Retina (tissue), 1 donor: Measurements from ENCODE around the gene SLC22A5.

Experiments
- DNase-seq: peaks from one replicate; pipeline ENCODE4 v3.0.0-alpha.2; 2016

The SLC22A5 gene

DNA sequence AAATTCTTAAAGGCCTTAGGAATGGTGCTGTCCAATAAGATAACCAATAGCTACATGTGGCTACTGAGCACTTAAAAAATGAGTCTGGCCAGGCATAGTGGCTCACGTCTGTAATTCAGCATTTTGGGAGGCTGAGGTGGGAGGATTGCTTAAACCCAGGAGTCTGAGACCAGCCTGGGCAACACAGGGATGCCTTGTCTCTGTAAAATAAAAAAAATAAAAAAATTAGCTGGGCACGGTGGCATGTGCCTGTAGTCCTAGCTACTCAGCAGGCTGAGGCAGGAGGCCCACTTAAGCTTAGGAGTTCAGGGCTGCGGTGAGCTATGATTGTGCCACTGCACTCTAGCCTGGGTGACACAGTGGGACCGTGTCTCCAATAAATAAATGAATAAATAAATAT, 1.3 kb upstream of the SLC22A5 start:
- DNase-seq: no peak

DNA sequence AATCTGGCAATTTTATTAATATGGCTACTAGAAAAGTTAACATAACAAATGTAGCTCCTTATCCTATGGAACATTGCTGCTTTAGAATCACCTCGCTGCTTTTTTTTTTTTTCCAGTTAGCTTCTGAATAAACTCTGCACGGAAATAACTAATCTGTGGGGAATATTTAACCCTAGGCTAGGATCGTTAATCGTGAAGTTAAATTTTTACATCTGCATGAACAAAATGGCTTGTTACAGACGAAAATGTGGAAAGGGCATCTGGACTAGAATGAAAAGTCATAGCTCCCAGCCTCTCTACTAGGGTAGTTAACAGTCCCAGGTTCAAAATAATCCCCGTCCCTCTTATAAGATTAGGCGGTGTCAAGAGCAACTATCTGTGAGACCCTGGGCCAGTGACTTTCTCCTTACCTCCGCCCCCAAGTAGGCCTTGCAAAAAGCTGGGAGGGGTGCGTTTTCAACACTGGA, 470 bp upstream of the SLC22A5 start:
- no peak for DNase-seq

DNA sequence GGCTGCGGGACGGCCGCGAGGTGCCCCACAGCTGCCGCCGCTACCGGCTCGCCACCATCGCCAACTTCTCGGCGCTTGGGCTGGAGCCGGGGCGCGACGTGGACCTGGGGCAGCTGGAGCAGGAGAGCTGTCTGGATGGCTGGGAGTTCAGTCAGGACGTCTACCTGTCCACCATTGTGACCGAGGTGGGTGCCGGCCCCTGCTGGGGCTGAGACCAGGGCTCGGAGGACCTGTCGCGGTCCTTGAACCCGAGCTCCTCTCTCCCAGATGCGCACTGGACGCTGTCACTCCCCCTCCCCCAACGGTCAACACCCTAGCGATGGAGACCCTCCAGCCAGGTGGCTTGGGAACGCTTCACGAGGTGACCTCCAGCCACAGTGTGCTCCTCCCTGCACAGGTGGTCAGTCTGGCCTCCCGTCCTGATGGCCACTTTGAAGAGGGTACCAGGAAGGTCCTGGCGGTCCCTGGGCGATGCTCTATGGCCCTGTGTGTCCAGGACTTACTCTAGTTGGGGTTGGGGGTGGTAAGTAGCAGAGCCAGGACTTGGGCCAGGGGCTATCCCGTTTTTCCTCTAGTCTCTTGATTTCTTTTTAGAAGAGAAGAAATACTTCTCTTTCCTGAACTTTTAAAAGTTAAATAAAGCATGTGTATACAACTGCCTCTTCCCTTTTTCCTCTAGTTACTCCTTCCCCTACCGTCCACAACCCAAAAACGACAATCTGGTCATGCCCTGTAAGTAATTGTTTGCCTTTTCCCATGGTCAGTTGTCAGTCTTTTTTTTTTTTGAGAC, 866 bp downstream of the SLC22A5 start:
- no peak for DNase-seq

DNA sequence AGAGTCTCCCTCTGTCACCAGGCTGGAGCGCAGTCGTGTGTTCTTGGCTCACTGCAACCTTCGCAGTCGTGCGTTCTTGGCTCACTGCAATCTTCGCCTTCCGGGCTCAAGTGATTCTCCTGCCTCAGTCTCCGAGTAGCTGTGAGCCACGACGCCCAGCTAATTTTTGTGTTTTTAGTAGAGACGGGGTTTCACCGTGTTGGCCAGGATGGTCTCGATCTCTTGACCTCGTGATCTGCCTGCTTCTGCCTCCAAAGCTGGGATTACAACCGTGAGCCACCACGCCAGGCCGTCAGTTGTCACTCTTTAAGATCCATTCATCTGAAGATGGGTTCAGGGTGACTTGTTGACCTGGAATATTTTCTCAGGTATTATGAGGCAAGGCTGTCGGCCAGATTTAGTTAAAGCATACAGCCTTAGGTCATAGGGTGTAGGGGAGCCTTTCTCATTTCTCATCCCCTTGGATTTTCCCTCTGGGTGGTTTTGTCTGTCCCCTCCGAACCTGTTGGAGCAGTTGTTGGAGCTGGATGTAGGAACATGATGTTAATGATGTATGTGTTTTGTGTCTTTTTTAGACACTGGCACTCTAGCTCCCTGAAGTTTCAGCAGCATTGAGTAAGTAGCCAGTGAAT, 1.6 kb downstream of the SLC22A5 start:
- no peak for DNase-seq

DNA sequence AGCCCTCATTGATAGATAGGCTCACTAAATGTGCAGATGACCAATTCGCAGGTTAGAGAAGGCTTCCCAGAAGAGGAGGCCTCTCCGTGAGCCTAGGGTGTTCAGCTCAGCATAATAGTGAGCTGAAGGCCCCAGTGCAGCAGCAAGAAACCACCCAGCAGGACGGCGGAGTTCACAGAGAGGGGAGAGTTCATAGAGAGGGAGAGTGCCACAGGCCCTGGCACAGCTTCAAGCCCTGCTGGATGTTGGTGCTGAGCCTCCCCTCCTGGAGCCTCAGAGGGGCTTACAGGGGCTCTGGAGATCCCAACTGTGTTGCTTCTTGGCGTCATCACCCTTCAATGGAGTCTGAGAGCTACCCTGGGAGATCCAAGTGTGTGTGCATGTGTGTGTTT, 2.1 kb downstream of the SLC22A5 start:
- DNase-seq: no peak

DNA sequence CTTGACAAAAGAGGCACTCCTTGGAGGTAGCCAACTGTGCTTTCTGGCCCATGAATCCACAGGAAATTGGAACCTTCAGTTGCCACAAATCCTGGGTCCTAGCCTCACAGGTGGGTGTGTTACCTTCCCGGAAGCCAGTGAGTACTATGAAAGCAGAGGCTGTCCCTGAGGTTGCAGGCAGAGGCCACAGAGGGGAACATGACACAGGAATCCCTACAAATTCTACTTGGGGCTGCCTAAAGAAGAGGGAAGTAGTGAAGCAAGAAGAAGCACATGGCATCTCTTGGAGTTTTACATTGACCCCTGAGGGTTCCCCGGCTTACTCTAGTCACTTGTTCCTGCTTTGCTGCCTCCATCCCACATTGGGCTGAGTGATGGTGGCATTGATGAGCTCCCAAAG, 2.6 kb downstream of the SLC22A5 start:
- no peak for DNase-seq

DNA sequence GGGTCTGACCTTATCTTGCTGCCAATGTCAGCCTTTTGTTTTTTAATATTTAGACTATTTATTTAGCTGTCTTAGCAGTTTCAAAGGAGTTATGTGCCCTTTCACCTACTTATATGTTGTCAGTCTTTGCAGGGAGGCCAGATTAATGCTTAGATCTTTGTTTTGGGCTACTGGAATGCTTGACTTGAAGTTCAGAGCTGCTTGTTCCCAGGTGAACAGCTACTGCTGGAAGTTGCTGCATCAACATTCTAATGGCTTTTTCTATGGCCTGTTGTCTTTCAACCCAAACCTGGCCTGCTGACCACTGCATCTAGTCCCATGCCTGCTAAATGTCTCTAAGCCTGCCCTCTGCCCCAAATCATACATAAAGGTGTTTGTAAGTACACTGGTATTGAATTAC, 3.0 kb downstream of the SLC22A5 start:
- no peak for DNase-seq

DNA sequence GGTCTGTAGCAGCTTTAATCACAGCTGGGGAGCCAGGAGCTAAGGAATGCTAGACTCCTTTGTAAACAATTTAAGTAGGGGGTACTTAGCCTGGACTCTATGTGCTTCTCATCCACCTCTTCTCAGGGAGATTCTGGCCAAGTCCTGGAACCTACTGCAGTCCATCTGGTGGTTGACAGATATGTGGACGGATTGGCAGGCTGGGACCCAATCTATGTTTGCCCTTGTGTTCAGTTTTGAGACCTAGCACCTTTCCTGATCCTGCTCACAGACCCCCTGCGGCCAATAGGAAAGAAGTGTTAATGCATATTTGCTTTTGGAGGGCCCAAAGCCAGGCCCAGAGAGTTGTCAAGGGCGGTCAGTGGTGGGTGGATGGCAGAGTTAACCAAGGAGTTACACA, 6.4 kb downstream of the SLC22A5 start:
- DNase-seq: no peak

DNA sequence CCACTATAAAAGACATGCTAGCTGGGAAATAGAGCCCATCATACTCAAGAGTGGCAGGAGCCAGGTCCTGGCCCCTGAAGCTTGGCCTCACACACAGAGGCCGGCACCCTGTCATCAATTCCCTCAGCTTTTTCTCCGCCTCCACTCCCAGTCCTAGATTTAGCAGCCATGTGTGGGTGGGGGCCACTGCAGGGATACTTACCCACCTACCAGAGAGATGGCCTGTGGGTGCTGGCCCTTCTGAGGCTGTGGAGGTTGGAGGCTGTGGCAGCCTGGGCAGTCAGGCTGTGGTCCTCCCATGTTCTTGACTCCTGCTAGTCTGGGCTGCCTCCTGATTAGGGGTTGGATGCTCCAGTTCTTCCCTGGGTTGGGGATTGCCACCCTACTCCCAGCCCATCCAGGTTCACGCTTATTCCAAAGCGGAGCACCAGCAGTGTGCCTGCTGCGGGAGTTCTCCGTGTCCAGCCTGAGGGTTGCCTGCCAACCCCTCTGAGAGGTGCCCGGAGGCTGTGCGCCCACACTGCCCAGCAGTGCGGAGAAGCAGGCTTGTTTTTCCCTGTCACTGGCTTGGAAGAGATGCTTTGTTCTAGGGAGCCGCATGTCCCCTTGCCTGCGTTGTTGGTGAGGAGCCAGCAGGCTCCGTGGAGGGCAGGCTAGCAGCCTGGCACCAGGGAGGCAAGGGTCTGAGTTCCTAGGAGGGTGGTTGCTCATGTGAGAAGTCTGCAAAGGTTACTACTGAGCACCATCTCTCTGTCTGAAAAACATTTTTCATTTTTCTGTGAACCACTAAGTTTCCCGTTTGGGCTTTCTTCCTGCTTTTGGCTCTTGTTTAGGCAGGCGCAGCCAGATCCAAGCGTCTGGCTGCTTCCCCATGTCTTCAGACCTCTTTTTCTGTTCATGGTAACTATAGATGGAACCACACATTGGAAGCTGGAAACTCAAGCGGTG, 7.5 kb downstream of the SLC22A5 start:
- no peak for DNase-seq

DNA sequence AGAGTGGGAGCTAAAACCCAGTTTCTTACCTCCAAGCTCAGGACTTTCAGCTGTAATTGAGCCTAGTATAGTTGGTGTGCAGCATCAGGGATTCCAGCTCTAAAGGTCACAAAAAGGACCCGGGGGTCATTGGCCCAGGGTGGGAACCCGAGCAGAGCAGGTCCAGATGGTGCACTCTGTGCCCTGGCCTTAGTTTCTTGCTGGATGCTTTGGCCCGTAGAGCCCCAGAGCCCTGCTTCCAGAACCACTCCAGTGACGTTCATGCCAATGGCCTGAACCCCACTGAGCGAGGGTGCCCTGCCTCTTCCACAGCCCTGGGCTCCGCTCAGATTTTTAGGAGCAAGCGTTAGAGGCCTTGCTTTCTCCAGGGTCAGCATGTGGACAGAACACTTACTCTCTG, 8.2 kb downstream of the SLC22A5 start:
- no peak for DNase-seq

DNA sequence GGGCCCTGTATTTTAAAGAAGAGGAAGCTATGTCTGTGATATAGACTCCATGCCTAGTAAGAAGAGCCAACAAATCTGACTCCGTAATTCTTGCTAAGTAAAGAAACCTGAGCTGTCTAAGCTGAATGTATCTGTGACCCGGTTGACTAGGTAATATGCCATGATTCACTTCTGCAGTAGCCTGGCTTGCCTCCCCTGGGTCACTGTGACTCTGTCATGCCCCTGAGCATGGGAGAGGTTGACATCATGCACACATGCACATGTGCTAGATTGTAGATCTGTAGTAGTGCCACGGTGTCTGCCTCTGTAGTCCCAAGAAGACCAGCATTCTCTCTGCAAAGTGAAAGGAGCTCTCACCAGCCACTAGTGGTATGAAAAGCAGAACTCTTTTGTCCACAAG, 9.1 kb downstream of the SLC22A5 start:
- DNase-seq: no peak

DNA sequence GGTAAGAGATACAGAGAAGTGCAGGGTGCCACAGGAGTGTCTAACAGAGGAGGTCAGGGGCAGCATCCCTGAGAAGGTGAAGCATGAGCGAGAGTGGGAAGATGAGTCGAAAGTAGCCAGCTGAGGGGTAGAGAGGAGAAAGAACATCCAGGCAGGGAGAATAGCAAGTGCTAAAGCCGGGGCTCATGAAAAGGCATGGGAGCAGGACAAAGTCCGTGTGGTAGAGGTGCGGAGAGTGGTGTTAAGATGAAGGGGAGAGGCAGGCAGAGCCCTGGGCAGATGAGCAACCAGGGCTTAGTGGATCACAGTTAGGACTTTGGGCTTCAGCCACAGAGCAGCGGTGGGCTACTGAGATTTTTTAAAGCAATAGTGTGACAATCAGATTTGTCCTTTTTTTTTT, 10.5 kb downstream of the SLC22A5 start:
- DNase-seq: no peak

DNA sequence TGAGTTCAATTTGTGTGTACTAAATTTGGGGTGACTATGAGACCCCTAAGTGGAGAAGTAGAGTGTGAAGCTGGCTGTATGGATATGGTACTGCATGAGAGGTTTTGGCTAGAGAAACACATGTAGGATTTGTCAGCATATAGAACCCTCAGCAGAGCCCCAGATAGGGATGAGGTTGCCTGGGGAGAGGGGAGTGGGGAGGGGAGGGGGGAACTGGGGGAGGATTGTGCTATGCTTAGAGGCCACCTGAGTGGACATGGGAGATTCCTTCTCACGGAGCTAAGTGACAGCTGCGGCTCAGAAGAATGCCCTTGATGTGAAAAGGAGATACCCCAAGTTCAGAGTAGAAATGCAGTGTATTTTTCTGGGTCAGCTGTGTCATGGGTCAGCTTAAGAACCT, 11.2 kb downstream of the SLC22A5 start:
- no peak for DNase-seq

DNA sequence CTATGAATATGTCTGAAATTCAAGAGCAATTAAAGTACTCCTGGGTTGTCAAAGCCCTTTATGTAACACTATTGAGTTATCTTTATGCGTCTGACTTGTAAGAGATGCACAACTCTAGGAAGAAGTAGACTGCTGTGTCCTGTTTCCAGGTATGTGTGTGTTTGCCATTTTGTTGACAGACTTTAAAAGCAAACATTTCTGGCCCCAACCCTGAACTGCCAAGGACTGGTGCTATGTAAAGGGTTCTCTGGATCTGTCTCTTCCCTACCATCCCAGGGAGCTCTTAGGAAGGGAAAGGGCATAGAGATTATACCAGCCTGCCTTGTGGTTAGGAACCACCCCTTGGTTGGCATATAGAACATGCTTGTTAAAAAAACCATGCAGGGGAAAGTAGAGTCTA, 12.1 kb downstream of the SLC22A5 start:
- DNase-seq: no peak

DNA sequence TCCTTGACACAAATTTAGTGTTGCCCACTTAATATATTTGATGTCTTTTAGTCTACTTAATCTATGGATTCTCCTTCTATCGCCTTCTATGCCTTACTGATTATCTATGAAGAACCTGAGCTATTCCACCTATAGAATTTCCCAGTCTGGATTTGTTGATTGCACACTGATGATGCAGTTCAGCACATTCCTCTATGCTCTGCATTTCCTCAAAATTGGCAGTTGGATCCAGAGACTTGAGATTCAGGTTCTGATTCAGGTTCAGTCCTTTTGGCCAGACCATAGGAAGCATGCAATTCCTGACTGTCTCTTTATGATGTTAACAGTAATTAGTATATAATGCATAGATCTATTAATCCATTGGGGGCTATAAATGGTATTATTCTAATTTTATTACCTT, 13.8 kb downstream of the SLC22A5 start:
- no peak for DNase-seq

DNA sequence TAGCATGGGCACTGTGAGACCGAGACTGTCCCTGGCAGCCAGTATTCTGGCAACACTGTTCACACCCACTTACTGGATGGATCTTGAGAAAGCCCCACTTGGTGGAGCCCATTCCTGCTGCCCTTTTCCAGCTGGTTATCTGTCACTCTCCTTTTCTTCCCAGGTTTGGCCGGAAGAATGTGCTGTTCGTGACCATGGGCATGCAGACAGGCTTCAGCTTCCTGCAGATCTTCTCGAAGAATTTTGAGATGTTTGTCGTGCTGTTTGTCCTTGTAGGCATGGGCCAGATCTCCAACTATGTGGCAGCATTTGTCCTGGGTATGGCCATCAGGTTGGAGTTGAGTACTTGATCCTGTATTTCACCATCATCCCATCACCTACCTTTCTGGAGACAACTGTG, 14.5 kb downstream of the SLC22A5 start:
- DNase-seq: no peak

DNA sequence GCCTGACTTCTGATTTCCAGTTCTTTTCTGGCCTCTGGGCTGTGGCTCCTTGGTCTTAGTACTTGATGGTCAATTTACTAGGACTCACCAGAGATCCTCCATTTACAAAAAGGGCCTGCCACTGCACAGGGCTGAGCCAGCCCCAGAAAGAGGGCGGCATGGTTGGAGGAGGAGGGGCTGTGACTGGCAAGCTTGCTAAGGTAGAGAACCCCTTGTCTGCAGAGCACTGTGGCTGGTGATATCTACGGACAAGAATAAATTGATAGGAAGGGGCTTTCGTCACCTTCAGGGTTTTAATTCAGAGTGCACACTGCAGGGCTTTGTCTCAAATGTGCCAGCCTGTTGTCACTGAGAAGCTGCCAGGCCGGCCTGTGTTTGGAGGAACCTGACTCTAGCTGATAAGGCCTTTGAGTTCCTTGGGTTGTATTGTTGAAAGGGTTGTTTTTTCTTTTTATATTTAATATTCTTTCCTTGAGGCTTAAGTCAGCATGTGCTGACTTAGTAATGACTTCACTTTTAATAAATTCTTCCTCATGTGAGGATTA, 15.1 kb downstream of the SLC22A5 start:
- DNase-seq: no peak

DNA sequence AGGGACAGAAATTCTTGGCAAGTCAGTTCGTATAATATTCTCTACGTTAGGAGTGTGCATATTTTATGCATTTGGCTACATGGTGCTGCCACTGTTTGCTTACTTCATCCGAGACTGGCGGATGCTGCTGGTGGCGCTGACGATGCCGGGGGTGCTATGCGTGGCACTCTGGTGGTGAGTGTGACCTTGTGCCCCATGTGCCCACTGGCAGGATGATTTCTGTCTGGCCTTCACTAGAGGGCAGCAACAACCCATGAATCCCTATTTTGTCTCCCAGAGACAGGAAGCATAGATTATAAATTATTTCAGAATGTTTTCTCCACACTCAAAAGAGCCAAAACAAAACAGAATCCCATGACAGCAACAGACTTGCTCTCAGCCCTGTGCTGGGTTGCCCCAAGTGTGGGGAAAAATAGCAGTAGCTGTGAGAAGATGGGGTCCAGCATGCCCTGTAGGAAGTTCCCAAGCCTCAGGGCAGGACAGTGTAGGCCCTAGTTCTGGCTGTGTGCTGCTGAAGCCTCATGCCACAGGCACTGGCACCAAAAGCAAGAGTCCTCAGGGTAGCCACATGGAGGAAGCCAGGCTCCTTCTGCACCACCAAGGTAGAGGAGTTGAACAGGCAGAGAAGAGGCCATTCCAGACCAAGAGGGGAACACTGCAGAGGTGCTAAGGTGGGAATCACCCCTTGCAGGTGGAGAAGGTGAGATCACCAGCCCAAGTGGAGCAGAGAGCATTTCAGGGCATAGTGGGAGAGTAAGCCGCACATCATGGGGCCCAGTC, 16.0 kb downstream of the SLC22A5 start:
- peak; percentile 68 for DNase-seq

DNA sequence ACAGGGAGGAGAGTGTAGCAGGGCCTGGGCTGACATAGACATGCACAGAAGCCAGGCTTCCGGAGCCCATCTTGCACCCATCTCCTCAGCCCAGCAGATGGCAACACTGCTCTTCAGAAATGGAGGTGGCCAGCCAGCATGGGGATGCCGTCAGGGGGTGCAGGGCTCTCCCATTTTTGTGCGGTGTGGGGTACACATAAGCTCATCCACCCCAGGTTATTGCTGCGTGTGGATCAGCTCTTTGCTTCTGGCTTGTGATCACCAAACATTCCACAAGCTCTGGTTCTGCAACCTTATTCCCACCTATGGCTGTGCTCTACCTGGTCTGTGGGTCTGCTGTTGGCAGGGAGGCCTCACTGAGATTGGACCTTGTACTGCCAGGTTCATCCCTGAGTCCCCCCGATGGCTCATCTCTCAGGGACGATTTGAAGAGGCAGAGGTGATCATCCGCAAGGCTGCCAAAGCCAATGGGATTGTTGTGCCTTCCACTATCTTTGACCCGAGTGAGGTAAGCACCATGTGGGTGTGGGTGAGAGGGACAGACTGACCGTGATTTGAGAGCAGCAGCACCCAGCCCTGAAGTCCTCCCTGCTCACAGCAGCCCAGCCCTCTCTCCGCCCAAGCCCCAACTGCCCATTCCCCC, 17.3 kb downstream of the SLC22A5 start:
- peak; percentile 77 for DNase-seq

DNA sequence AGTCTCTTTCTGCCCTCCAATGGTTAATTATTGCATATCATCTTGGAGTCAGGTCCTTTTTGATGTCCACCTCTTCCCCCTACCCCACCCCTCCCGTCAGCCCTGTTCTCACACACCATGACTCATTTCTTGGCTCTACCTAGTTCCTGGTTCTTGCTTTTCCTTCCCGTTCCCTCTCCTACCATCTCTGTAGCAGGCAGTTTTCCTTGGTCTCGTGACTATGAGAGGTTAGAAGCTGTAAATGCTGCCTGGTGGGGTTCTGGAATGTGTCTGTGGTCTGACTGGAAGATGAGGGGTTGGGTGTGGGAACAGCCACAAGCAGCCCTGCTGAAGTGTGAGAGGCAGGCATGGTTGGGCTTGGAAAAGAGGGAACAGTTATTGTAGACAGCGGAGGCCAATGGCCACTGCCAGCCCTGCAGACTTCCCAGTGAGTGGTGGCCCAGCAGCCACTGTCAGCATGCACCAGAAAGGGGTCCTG, 18.2 kb downstream of the SLC22A5 start:
- DNase-seq: no peak

DNA sequence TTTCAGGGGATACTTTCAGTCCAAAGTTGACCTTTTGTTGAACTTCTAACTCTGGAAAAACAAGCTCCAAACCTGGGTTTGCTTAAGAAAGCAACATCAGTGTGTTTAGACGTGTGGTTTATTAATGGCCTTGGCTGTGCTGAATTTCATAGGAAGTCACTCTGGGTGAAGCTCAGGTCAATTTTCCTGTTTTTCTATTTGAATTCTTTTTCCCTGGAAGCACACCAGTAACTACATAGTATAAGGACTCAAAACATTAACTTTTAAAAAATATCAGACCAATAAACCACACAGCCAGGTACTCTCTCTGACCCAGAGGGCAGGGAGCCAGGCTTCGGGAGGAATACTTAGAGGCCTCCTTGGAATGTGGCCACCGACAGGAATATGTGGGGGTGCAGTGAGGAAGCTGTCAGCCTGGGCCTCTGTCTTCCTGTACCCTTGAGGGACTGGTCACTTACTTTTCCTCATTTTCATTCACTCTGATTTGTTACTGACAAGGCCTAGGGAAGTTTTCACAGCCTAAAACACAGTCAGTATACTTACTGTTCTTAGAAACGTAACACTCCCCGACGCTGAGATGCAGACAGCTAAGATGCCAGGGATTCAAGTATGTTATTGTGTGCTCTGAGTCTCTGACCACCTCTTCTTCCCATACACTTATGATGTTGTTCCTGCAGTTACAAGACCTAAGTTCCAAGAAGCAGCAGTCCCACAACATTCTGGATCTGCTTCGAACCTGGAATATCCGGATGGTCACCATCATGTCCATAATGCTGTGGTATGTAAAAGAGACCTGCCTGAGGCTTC, 18.9 kb downstream of the SLC22A5 start:
- no peak for DNase-seq
